ENCODE measurements around the gene ANXA6. TPM values are rescaled to one million over a fixed set of nuclear protein-coding genes. Genes with fewer than 3 reads are reported as not detected.

The ANXA6 gene
- total and polyA plus RNA-seq, 2 donors from 2014 or later: 107 to 183 TPM

DNA sequence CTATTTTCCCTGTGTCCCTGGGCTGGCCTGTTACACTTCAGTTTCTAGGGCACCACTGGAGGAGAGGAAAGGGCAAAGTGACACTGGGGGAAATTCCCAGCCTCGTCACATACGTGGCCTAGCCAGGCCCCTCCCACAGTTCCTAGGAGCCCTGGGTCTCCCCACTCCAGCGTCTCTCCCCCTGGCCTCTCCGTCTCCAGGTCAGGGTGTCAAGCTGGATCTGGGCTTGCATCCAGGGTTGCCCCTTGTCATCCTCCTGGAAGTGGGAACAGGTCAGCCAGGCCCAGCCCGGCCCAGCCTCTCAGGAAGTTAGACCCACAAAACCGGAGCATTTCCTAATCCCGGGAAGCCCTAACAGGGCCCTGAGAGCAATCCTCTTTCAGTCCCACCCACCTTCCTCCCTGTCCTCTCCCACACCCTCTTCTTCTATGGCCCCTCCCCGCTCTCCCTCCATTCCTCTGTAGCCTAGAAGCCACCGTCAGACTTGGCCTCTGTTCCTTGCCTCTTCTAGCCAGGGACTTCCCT is 72.0 kb downstream of the ANXA6 start:
- no peaks in the 10 kb centered on the region for H3K36me3 ChIP-seq (ENCODE audit: control insufficient read depth in 2 of 3, insufficient read depth in 3 of 3, low read length in 3 of 3)
- H3K27ac ChIP-seq (ENCODE audit: low read depth in 2 of 2, low read length in 2 of 2): peak overlapping the region; percentile 47 to 73
- intact Hi-C loops (cut with DNase I): no loop called here
- H3K27me3 ChIP-seq (ENCODE audit: control insufficient read depth, insufficient read depth, low read length): no peaks in the 10 kb centered on the region
- peaks cover 0 to 29% (median 13%) of the 10 kb centered on the region in 3 donors for H3K4me1 ChIP-seq (ENCODE audit: control insufficient read depth in 2 of 3, insufficient read depth in 2 of 3, low read depth in 1 of 3, low read length in 3 of 3)
- FAIRE-seq (no peak), DNase-seq (peak in 2 of 5 donors; percentile 46 to 90)
- H3K9ac ChIP-seq (ENCODE audit: low read length in 3 of 3): no peak overlapping the region
- H3K4me3 ChIP-seq (ENCODE audit: low read length in 3 of 3): no peak overlapping the region
- TF ChIP-seq, protein P1, sequence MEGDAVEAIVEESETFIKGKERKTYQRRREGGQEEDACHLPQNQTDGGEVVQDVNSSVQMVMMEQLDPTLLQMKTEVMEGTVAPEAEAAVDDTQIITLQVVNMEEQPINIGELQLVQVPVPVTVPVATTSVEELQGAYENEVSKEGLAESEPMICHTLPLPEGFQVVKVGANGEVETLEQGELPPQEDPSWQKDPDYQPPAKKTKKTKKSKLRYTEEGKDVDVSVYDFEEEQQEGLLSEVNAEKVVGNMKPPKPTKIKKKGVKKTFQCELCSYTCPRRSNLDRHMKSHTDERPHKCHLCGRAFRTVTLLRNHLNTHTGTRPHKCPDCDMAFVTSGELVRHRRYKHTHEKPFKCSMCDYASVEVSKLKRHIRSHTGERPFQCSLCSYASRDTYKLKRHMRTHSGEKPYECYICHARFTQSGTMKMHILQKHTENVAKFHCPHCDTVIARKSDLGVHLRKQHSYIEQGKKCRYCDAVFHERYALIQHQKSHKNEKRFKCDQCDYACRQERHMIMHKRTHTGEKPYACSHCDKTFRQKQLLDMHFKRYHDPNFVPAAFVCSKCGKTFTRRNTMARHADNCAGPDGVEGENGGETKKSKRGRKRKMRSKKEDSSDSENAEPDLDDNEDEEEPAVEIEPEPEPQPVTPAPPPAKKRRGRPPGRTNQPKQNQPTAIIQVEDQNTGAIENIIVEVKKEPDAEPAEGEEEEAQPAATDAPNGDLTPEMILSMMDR (IDR thresholded peaks at IDR 0.05; ENCODE audit: borderline replicate concordance, extremely low read depth, insufficient read depth): no peak
- H3K9me3 ChIP-seq (ENCODE audit: control insufficient read depth in 2 of 3, insufficient read depth in 1 of 3, low read length in 3 of 3): no peaks in the 10 kb centered on the region

DNA sequence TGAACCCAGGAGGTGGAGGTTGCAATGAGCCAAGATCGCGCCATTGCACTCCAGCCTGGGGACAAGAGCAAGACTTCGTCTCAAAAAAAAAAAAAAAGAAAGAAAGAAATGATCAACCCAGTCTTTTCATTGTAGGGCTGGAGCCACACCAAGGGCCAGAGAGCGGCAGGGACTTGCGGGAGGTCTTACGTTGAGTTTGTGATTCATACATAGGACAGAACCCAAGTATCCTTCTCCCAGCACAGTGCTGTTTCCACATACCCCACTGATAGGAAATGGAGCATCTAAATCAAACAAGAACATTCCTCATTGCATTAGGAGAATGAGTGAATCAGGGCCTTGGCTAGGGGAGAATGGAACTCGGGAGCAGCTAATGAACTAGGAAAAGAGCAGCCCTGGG is 73.2 kb downstream of the ANXA6 start:
- DNase-seq: no peak
- H3K27me3 ChIP-seq (ENCODE audit: control insufficient read depth, insufficient read depth, low read length): no peaks in the 10 kb centered on the region
- no peaks in the 10 kb centered on the region for H3K36me3 ChIP-seq (ENCODE audit: control insufficient read depth in 2 of 3, insufficient read depth in 3 of 3, low read length in 3 of 3)
- no peak overlapping the region for H3K9ac ChIP-seq (ENCODE audit: low read length in 3 of 3)
- H3K27ac ChIP-seq (ENCODE audit: low read depth in 2 of 2, low read length in 2 of 2): no peak overlapping the region
- FAIRE-seq: no peak
- peaks cover 5 to 36% (median 17%) of the 10 kb centered on the region in 3 donors for H3K4me1 ChIP-seq (ENCODE audit: control insufficient read depth in 2 of 3, insufficient read depth in 2 of 3, low read depth in 1 of 3, low read length in 3 of 3)
- TF ChIP-seq, protein P1 (IDR thresholded peaks at IDR 0.05; ENCODE audit: borderline replicate concordance, extremely low read depth, insufficient read depth): no peak
- intact Hi-C loops (cut with DNase I): no loop called here
- H3K4me3 ChIP-seq (ENCODE audit: low read length in 3 of 3): no peak overlapping the region
- H3K9me3 ChIP-seq (ENCODE audit: control insufficient read depth in 2 of 3, insufficient read depth in 1 of 3, low read length in 3 of 3): no peaks in the 10 kb centered on the region

DNA sequence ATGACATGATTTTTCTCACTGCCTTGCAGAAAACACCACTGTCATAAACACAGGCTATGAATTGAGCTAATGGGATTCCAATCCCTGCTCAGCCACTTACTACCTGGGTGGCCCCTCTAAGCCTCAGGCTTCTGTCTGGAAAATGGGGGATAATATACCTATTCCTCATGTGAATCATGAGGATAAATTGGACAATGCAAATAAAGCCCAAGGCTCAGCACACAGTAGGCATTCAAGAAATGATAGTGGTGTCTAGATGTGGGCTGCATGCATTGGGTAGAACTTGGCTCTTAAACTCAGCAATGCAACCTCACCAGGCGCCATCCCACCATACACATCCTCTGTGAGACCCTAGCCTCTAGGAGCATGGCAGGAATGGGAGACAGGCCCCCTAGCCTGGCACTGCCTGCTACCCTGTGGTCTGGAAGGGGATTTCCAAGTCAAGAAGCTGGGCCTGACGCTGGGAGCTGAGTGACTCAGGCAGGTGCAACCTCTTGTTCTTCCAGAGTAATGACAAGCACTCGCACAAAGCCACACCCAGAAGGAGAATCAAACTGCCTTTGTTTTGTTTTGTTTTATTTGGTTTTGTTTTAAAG is 74.4 kb downstream of the ANXA6 start:
- TF ChIP-seq, protein P1 (IDR thresholded peaks at IDR 0.05; ENCODE audit: borderline replicate concordance, extremely low read depth, insufficient read depth): no peak
- peaks cover 5 to 42% (median 27%) of the 10 kb centered on the region in 3 donors for H3K4me1 ChIP-seq (ENCODE audit: control insufficient read depth in 2 of 3, insufficient read depth in 2 of 3, low read depth in 1 of 3, low read length in 3 of 3)
- intact Hi-C loops (cut with DNase I): no loop called here

More for the DNA sequence above, 74.4 kb downstream of the ANXA6 start:
- Histone ChIP-seq H3K36me3 (ENCODE audit: control insufficient read depth in 2 of 3, insufficient read depth in 3 of 3, low read length in 3 of 3) (no peaks in the 10 kb centered on the region), H3K4me3 (ENCODE audit: low read length in 3 of 3) (no peak overlapping the region), H3K27ac (ENCODE audit: low read depth in 2 of 2, low read length in 2 of 2) (peak overlapping the region in 1 of 2 donors; percentile 16), H3K9me3 (ENCODE audit: control insufficient read depth in 2 of 3, insufficient read depth in 1 of 3, low read length in 3 of 3) (no peaks in the 10 kb centered on the region), H3K27me3 (ENCODE audit: control insufficient read depth, insufficient read depth, low read length) (no peaks in the 10 kb centered on the region), H3K9ac (ENCODE audit: low read length in 3 of 3) (no peak overlapping the region)
- FAIRE-seq (no peak), DNase-seq (no peak)

Measured in kidney (tissue), 14 donors.